Measurements from ENCODE around the gene C9orf72.

Gene C9orf72

DNA sequence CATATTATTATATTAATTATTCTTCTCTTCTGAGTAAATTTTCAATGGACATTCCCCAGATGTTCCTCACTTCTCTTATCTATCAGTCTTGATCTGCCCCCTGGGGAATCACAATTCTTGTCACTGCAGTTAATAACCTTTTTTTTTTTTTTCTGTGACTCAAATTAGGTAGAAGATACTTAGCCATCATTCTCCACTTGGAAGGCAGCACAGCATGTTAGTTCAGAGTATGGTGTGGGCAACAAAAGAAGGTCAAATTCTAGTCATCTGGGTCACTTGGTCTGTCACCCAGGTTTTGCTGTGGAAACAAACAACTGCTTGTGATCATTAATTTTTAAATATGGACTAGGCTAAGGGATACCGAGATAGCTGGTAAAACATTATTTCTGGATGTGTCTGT, 35.5 kb downstream of the C9orf72 start:
- DNase-seq = no peak

GRCh38 chr9:27537027-27537435, 36.2 kb downstream of the C9orf72 start:
- no peak for DNase-seq

- no peak for DNase-seq
These were observed 37.1 kb downstream of the C9orf72 start for GRCh38 chr9:27536168-27536567.

DNA sequence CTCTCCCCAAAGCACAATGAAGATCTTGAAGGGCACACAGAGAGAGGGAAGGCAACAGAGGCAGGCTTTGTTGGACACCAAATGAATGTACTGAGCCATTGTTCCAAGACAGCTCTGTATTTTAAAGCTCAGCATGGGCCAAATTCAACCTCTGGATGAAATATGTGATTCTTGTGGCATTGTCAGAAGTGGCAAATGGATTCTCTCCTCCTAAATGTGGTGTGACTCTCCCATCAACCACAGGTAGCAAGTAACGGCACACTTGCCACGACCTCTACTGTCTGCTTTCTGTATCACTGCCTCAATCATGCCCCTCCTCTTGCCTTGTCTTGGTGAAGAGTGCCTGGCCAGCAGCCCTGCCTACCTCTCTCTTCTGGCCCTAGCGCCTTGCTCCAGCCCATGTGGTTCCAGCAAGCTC, 37.6 kb downstream of the C9orf72 start:
- no peak for DNase-seq

- DNase-seq = no peak
These were observed 38.5 kb downstream of the C9orf72 start for GRCh38 chr9:27534658-27535209.

- DNase-seq = no peak
These were observed 39.1 kb downstream of the C9orf72 start for GRCh38 chr9:27534131-27534530.

GRCh38 chr9:27533311-27533710, 40.0 kb downstream of the C9orf72 start:
- DNase-seq = no peak

- no peak for DNase-seq
These were observed 41.2 kb downstream of the C9orf72 start for GRCh38 chr9:27532046-27532445.

GRCh38 chr9:27530915-27531755, 42.1 kb downstream of the C9orf72 start:
- DNase-seq = no peak

DNA sequence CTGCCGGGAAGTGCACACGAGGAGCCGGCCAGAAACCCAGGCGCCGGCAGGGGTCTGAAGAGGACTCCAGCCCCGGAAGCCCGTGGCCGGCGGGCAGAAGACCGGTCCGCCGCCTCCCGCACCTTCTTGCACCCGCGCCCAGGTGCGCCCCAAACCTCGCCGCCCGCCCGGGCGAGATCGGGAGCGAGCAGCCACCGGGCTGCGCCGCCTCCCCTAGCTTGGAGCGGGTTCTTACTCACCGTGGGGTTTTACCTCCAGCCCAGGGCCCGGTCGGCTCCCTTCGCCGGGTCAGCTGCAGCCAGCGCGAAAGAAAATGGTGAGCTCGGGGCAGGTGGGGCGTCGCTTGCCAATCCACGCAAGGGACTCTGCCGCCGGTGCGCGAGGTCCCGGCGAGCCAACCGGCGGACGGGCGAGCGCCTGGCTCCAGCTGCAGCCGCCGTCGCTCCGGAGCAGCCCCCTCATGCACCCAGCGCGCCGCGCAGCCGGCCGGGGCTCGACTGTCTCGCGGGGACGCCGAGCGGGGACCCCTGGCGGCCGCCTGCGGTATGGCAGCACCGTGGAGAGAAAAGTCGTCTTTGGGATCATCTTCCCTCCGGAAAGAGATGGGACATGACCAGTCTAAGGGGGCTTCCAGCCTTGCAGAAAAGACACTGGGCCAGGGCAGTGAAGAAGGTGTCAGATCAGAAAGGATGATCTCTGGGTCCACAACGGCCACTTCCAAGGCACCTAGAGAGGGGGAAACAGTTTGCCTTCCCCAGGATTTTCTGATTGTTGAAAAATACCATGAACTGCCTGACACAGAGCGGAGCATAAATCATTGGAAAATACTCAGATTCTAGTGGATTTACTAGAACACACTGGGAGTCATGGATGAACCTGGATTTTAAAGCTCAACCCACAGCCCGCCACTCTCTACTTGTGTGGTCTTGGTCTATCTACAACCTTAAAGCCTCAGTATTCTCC, 43.7 kb downstream of the C9orf72 start, which contains the start of gene MOB3B:
Gene MOB3B (minus strand): TSS at position 499 of the 963 bp plus-strand sequence. CDS start 74,264 bp downstream, outside the sequence.
- peak; percentile 30 for DNase-seq

DNA sequence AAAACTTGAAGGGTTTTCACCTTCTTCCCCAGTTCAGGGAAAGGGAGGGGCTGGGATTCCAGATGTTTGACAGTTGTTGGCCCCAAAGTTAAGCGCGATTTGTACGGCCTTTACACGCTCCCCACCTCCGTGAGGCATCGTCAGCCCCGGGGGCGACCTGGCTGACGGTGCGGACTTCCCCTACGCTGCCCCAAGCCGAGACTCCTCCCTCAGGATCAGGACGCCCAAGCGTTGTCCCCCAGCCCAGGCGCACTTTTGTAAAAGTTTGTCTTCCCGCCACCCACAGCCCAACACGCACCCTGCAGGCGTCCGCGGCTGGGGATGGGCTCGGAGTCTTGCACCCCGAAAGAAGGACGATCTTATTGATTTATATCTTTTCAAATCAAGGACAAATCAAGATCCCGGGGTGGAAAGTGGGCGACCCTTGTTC, 44.4 kb downstream of the C9orf72 start:
- no peak for DNase-seq

- DNase-seq = no peak
These were observed 45.0 kb downstream of the C9orf72 start for GRCh38 chr9:27528076-27528885.

- no peak for DNase-seq
These were observed 45.6 kb downstream of the C9orf72 start for GRCh38 chr9:27527702-27528075.

- no peak for DNase-seq
These were observed 49.0 kb downstream of the C9orf72 start, which contains the start of gene IFNK for GRCh38 chr9:27524236-27524635. Gene IFNK (plus strand): TSS chr9:27524290. CDS start chr9:27524337, 47 bp downstream.

DNA sequence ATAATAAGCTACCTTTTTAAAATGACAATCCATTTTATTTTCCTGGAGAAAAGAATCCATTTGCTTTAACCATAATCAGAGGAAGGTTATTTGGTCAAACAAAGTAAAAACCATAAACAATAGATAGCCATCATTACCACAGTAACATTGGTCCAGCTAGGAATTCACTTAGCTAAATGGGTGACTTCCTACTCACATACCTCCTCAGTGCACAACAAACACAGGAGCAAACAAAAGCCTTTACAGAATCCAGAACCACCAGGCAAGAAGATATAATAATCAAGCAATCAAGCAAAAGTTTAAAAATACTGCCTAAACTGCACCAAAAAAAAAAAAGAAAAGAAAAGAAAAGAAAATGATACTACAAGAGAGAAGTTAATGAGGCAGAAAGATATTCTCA, 50.1 kb downstream of the C9orf72 start:
- no peak for DNase-seq

GRCh38 chr9:27520986-27521385, 52.3 kb downstream of the C9orf72 start:
- no peak for DNase-seq

DNA sequence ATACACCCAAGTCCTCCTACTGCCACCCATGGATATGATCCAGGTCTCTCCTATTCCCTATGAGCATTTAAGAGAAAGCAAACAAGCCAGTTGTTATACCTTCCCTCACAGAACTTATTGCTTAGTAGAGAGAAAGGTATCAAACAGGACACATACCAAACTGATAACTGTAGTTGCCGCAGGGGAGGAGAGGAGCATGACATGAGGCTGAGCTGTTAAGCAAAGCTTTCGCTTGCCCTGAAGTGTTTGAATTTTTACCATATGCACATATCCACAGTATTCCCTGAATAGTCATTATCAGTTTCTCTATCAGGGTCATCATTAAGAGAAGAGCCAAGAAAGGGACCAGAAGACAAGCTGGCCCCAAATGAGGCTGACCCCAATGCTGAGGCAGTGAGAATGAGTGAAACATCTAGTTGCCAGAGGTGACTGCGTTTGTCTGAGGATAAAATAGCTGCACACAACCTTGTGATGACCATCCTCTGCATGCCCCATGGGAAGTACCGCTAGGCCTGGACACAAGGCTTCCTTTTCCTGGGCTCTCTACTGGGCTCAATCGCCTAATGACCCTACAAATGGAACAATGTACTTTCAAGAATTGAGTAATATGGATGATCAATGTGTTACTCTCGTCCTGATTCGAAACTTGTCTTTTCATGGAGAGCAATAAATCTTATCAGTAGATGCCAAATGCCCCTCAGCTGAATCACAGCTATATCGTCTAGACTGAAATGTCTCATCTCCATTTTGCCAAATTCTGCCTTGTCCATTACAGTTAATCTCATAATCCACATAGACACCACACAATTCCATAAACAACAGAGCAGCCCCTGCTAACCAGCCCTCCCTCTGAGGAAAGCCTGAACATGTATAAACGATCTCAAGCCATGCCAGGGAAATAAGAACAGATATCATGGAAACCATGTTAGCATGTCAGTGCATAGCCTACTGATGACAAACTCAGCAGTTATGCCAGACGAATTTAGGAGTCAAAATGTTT, 53.5 kb downstream of the C9orf72 start:
- DNase-seq = no peak

DNA sequence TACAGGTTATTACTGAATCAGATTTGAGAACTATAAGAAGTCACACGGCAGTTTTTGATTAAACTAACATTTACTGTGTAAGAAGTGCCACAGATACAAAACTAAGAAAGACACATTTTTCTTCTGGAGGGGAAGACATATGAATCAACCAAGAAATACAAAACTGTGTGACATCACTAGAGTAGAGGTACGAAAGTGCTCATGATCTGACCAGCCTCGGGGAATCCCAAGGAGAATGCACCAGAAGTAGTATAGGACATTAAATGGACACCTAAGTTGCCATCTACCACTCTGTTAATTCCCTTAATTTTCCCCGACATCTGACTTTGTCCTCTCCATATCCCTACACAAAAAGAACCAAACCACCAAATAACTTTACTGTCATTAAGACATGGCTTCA, 54.5 kb downstream of the C9orf72 start:
- no peak for DNase-seq

GRCh38 chr9:27518006-27518405, 55.3 kb downstream of the C9orf72 start:
- no peak for DNase-seq

DNA sequence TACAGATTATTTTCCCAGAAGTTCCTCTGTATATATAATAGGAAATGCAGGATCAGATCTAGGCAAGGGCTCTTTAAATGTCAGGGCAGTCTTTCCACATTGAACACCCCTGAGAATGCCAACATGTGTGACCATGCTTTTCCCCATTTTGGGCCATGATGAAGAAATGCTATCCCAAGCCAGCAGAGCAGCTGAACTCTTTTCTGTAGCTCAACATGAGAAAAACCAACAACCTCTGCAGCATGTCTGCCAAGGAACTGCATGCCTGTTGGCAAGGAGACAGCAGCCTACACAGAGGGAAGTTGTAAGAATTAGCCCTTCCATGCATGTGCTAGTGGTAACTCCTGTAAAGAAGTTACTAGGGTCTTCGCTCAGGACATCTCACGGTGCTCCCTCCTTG, 58.7 kb downstream of the C9orf72 start:
- no peak for DNase-seq

DNA sequence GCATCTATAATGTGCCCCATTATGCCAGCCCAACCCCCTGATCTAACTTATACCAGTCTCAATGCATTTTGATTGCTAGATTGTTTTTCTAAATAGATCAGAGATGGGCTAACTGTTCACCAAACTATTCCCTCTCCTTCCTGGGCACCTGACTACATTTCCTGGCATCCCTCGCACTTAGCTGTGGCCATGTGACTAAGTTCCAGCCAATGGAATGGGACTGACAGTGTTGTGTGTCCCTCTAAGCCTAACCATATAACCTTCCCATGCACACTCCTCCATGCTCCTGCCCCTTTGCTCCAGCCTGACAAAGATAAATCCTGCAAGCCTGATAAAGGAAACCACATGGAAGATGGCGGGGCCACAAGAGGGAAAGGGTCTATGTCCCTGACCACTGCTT, 61.5 kb downstream of the C9orf72 start:
- no peak for DNase-seq

All from NCI-H1048 (cell line).